ENCODE data around the gene RANBP3.

The RANBP3 gene

GRCh38 chr19:6021878-6022569, 44.1 kb upstream of the RANBP3 start:
- no peak overlapping the region for H3K4me3 ChIP-seq (ENCODE audit: control insufficient read depth, low read depth, low read length)
- peak; percentile 78 for DNase-seq (ENCODE audit: low read depth)
- TF ChIP-seq CTCF (conservative IDR thresholded peaks at IDR 0.05; ENCODE audit: control insufficient read depth, insufficient read depth, low read depth, low read length), result peak; percentile 67

GRCh38 chr19:6020972-6021805, 43.2 kb upstream of the RANBP3 start:
- DNase-seq (ENCODE audit: low read depth), result no peak
- no peak overlapping the region for H3K4me3 ChIP-seq (ENCODE audit: control insufficient read depth, low read depth, low read length)
- no peak for TF ChIP-seq CTCF (conservative IDR thresholded peaks at IDR 0.05; ENCODE audit: control insufficient read depth, insufficient read depth, low read depth, low read length)

GRCh38 chr19:6020166-6020882, 42.4 kb upstream of the RANBP3 start:
- TF ChIP-seq CTCF (conservative IDR thresholded peaks at IDR 0.05; ENCODE audit: control insufficient read depth, insufficient read depth, low read depth, low read length), result no peak
- DNase-seq (ENCODE audit: low read depth), result no peak
- no peak overlapping the region for H3K4me3 ChIP-seq (ENCODE audit: control insufficient read depth, low read depth, low read length)

GRCh38 chr19:6018786-6019185, 40.8 kb upstream of the RANBP3 start:
- DNase-seq (ENCODE audit: low read depth), result no peak
- TF ChIP-seq CTCF (conservative IDR thresholded peaks at IDR 0.05; ENCODE audit: control insufficient read depth, insufficient read depth, low read depth, low read length), result peak; percentile 6
- H3K4me3 ChIP-seq (ENCODE audit: control insufficient read depth, low read depth, low read length), result no peak overlapping the region

GRCh38 chr19:6017576-6017975, 39.6 kb upstream of the RANBP3 start:
- TF ChIP-seq CTCF (conservative IDR thresholded peaks at IDR 0.05; ENCODE audit: control insufficient read depth, insufficient read depth, low read depth, low read length), result no peak
- no peak overlapping the region for H3K4me3 ChIP-seq (ENCODE audit: control insufficient read depth, low read depth, low read length)
- no peak for DNase-seq (ENCODE audit: low read depth)

GRCh38 chr19:6015841-6016545, 38.1 kb upstream of the RANBP3 start:
- DNase-seq (ENCODE audit: low read depth), result no peak
- TF ChIP-seq CTCF (conservative IDR thresholded peaks at IDR 0.05; ENCODE audit: control insufficient read depth, insufficient read depth, low read depth, low read length), result no peak
- H3K4me3 ChIP-seq (ENCODE audit: control insufficient read depth, low read depth, low read length), result no peak overlapping the region
